Adipocyte (in vitro differentiated cells): ENCODE measurements around the gene CCT3.
A peak's percentile ranks its signal among the peaks of the same experiment; 100 is the strongest.

Source experiments
- DNase-seq: peaks from one replicate; pipeline ENCODE4 v3.0.0-alpha.2; 2015; ENCODE audit warnings: low read depth
- H3K27me3 ChIP-seq: replicated peaks from 2 replicates; pipeline ENCODE4 v1.7.0; 2013; ENCODE audit warnings: mild to moderate bottlenecking, low read length, moderate library complexity; ENCODE audit not compliant: control insufficient read depth, insufficient read depth
- H3K36me3 ChIP-seq: 2 replicates; pipeline ENCODE4 v1.7.0; 2013; ENCODE audit warnings: low read length, mild to moderate bottlenecking, moderate library complexity; ENCODE audit not compliant: control insufficient read depth, insufficient read depth, severe bottlenecking
- H3K4me1 ChIP-seq: 2 replicates; pipeline ENCODE4 v1.7.0; 2013; ENCODE audit warnings: mild to moderate bottlenecking, low read length, moderate library complexity; ENCODE audit not compliant: control insufficient read depth, insufficient read depth
- H3K4me3 ChIP-seq: 2 replicates; pipeline ENCODE4 v1.7.0; 2013; ENCODE audit warnings: mild to moderate bottlenecking, low read length, moderate library complexity
- H3K9ac ChIP-seq: 2 replicates; pipeline ENCODE4 v1.7.0; 2013; ENCODE audit warnings: mild to moderate bottlenecking, low read length, moderate library complexity
- H3K9me3 ChIP-seq: 2 replicates; pipeline ENCODE4 v1.7.0; 2013; ENCODE audit warnings: mild to moderate bottlenecking, low read length, moderate library complexity; ENCODE audit not compliant: control insufficient read depth

CCT3 gene

GRCh38 chr1:156338180-156338976 is at the start of gene CCT3, which contains the start of gene TSACC:
Gene CCT3 (minus strand): TSS chr1:156338292. CDS start chr1:156338184, 108 bp downstream.
Gene TSACC (plus strand): TSS chr1:156338526. CDS start chr1:156339758, 1,232 bp downstream.
- Histone ChIP-seq H3K27me3 (no peaks in the 10 kb centered on the region), H3K4me3 (peak within 1 kb of the TSS; percentile 100), H3K9ac (peak within 1 kb of the TSS; percentile 99), H3K36me3 (peaks cover 24% of the 10 kb centered on the region), H3K9me3 (no peaks in the 10 kb centered on the region), H3K4me1 (peaks cover 16% of the 10 kb centered on the region)
- peak; percentile 99 for DNase-seq

GRCh38 chr1:156387870-156388173 is 49.7 kb upstream of the CCT3 start:
- no peak for DNase-seq
- H3K4me1 ChIP-seq = no peaks in the 10 kb centered on the region
- no peaks in the 10 kb centered on the region for H3K36me3 ChIP-seq
- H3K9ac ChIP-seq = no peak overlapping the region
- no peaks in the 10 kb centered on the region for H3K9me3 ChIP-seq
- no peak overlapping the region for H3K4me3 ChIP-seq
- peaks cover 55% of the 10 kb centered on the region for H3K27me3 ChIP-seq

- Histone ChIP-seq H3K9me3 (no peaks in the 10 kb centered on the region), H3K36me3 (no peaks in the 10 kb centered on the region), H3K4me1 (no peaks in the 10 kb centered on the region), H3K27me3 (peaks cover 49% of the 10 kb centered on the region), H3K4me3 (no peak overlapping the region), H3K9ac (no peak overlapping the region)
- no peak for DNase-seq
These were observed 49.1 kb upstream of the CCT3 start for GRCh38 chr1:156386949-156387869.

GRCh38 chr1:156386134-156386901 is 48.2 kb upstream of the CCT3 start:
- peaks cover 45% of the 10 kb centered on the region for H3K27me3 ChIP-seq

GRCh38 chr1:156385534-156386031 is 47.5 kb upstream of the CCT3 start:
- H3K4me1 ChIP-seq = no peaks in the 10 kb centered on the region
- no peak overlapping the region for H3K9ac ChIP-seq
- H3K4me3 ChIP-seq = no peak overlapping the region

More at GRCh38 chr1:156386134-156386901, 48.2 kb upstream of the CCT3 start:
- DNase-seq = no peak
- H3K36me3 ChIP-seq = no peaks in the 10 kb centered on the region
- no peak overlapping the region for H3K4me3 ChIP-seq
- H3K9me3 ChIP-seq = no peaks in the 10 kb centered on the region
- no peaks in the 10 kb centered on the region for H3K4me1 ChIP-seq
- no peak overlapping the region for H3K9ac ChIP-seq

GRCh38 chr1:156384658-156385057 is 46.6 kb upstream of the CCT3 start:
- Histone ChIP-seq H3K4me1 (no peaks in the 10 kb centered on the region), H3K27me3 (peaks cover 32% of the 10 kb centered on the region), H3K9ac (no peak overlapping the region), H3K4me3 (no peak overlapping the region), H3K9me3 (no peaks in the 10 kb centered on the region), H3K36me3 (no peaks in the 10 kb centered on the region)
- DNase-seq = no peak

More at GRCh38 chr1:156385534-156386031, 47.5 kb upstream of the CCT3 start:
- Histone ChIP-seq H3K27me3 (peaks cover 41% of the 10 kb centered on the region), H3K36me3 (no peaks in the 10 kb centered on the region), H3K9me3 (no peaks in the 10 kb centered on the region)
- peak; percentile 89 for DNase-seq

GRCh38 chr1:156384007-156384406 is 45.9 kb upstream of the CCT3 start:
- Histone ChIP-seq H3K9ac (no peak overlapping the region), H3K4me3 (no peak overlapping the region), H3K27me3 (peaks cover 26% of the 10 kb centered on the region), H3K4me1 (no peaks in the 10 kb centered on the region), H3K9me3 (no peaks in the 10 kb centered on the region), H3K36me3 (no peaks in the 10 kb centered on the region)
- DNase-seq = no peak

GRCh38 chr1:156383023-156383422 is 44.9 kb upstream of the CCT3 start:
- Histone ChIP-seq H3K27me3 (peaks cover 20% of the 10 kb centered on the region), H3K9ac (no peak overlapping the region), H3K36me3 (no peaks in the 10 kb centered on the region), H3K9me3 (no peaks in the 10 kb centered on the region), H3K4me1 (no peaks in the 10 kb centered on the region), H3K4me3 (no peak overlapping the region)
- DNase-seq = peak; percentile 79

GRCh38 chr1:156382561-156382960 is 44.5 kb upstream of the CCT3 start:
- no peak for DNase-seq

GRCh38 chr1:156379420-156380165 is 41.5 kb upstream of the CCT3 start:
- H3K4me3 ChIP-seq = no peak overlapping the region
- peaks cover 11% of the 10 kb centered on the region for H3K27me3 ChIP-seq
- no peak overlapping the region for H3K9ac ChIP-seq
- H3K9me3 ChIP-seq = no peaks in the 10 kb centered on the region
- H3K4me1 ChIP-seq = peaks cover 8% of the 10 kb centered on the region
- peak; percentile 10 for DNase-seq
- no peaks in the 10 kb centered on the region for H3K36me3 ChIP-seq

More at GRCh38 chr1:156382561-156382960, 44.5 kb upstream of the CCT3 start:
- no peak overlapping the region for H3K4me3 ChIP-seq
- H3K36me3 ChIP-seq = no peaks in the 10 kb centered on the region
- no peak overlapping the region for H3K9ac ChIP-seq
- H3K9me3 ChIP-seq = no peaks in the 10 kb centered on the region
- peaks cover 16% of the 10 kb centered on the region for H3K27me3 ChIP-seq
- no peaks in the 10 kb centered on the region for H3K4me1 ChIP-seq
